A673 (cell line): ENCODE results near the gene SOX15. TPM values are rescaled to one million over a fixed set of nuclear protein-coding genes. Genes with fewer than 3 reads are reported as not detected.

Experiments used
- BruUV-seq: library from RNA; stranded (reverse); fragments of 400-500 nt; replicated peaks from 2 replicates; lab custom pipeline; 2021; lab: Mats Ljungman, UMichigan
- CTCF ChIA-PET: fragments of 300-600 bp; sonication (Branson Sonifier 250); formaldehyde crosslinking; loops from one replicate; lab custom pipeline; 2022; ENCODE audit warnings: antibody characterized with exemption; lab: Charles Lee
- POLR2A ChIA-PET: fragments of 300-600 bp; sonication (Branson Sonifier 250); formaldehyde crosslinking; loops from one replicate; lab custom pipeline; 2022; ENCODE audit warnings: antibody characterized with exemption; ENCODE audit not compliant: low non-redundant PET; lab: Charles Lee
- DNase-seq: peaks from one replicate; pipeline ENCODE4 v3.0.0-alpha.2; 2015; ENCODE audit warnings: low spot score
- H3K27ac ChIP-seq: fragments of 200-600 bp; sonication (generic); 2 replicates; pipeline ENCODE4 v1.5.1; 2016; ENCODE audit warnings: mixed run types, low read depth, mild to moderate bottlenecking, mixed read lengths, antibody characterized with exemption, low read length; ENCODE audit not compliant: poor library complexity, severe bottlenecking
- H3K27me3 ChIP-seq: fragments of 200-600 bp; sonication (generic); replicated peaks from 2 replicates; pipeline ENCODE4 v1.6.1; 2017; ENCODE audit warnings: mixed run types, low read depth, mild to moderate bottlenecking, mixed read lengths, antibody characterized with exemption, low read length; ENCODE audit not compliant: insufficient read depth, poor library complexity
- H3K36me3 ChIP-seq: fragments of 200-600 bp; sonication (generic); 2 replicates; pipeline ENCODE4 v1.6.1; 2016; ENCODE audit warnings: mixed run types, mild to moderate bottlenecking, mixed read lengths, antibody characterized with exemption, low read length; ENCODE audit not compliant: insufficient read depth, poor library complexity, severe bottlenecking
- H3K4me1 ChIP-seq: fragments of 200-600 bp; sonication (generic); 2 replicates; pipeline ENCODE4 v1.6.1; 2017; ENCODE audit warnings: mixed run types, mild to moderate bottlenecking, mixed read lengths, antibody characterized with exemption, low read length; ENCODE audit not compliant: insufficient read depth, poor library complexity, severe bottlenecking
- H3K4me3 ChIP-seq: fragments of 200-600 bp; sonication (generic); 2 replicates; pipeline ENCODE4 v1.5.1; 2016; ENCODE audit warnings: low read depth, mixed run types, mild to moderate bottlenecking, mixed read lengths, low read length; ENCODE audit not compliant: poor library complexity, severe bottlenecking
- H3K9me3 ChIP-seq: fragments of 200-600 bp; sonication (generic); 2 replicates; pipeline ENCODE4 v1.6.1; 2016; ENCODE audit warnings: mixed run types, low read depth, mild to moderate bottlenecking, mixed read lengths, antibody characterized with exemption, low read length; ENCODE audit not compliant: poor library complexity, severe bottlenecking
- EZH2 ChIP-seq: fragments of 200-600 bp; sonication (generic); IDR thresholded peaks from 2 replicates; pipeline ENCODE4 v1.6.1; 2017; ENCODE audit warnings: borderline replicate concordance, low read depth, mild to moderate bottlenecking, mixed read lengths, antibody characterized with exemption, low read length; ENCODE audit not compliant: poor library complexity, severe bottlenecking
- intact Hi-C: fragments of 100-400 bp; cut with micrococcal nuclease; formaldehyde crosslinking; loops from one replicate; pipeline ENCODE4 v1.10.0; 2022; ENCODE audit not compliant: unreplicated experiment
- total RNA-seq: library from RNA; stranded (reverse); gene quantifications from 2 replicates; pipeline ENCODE4 v1.2.3, GENCODE V29; 2021
- TF ChIP-seq, protein P1 (sequence below): fragments of 300-800, 200-600 bp; sonication (generic); conservative IDR thresholded peaks from 2 replicates; pipeline ENCODE4 v1.5.1; 2017; ENCODE audit warnings: low read depth, mild to moderate bottlenecking, antibody characterized with exemption, low read length, moderate library complexity, mixed read lengths

SOX15 gene
- total RNA-seq, 1 experiment from 2014 or later = 1.3 TPM

DNA sequence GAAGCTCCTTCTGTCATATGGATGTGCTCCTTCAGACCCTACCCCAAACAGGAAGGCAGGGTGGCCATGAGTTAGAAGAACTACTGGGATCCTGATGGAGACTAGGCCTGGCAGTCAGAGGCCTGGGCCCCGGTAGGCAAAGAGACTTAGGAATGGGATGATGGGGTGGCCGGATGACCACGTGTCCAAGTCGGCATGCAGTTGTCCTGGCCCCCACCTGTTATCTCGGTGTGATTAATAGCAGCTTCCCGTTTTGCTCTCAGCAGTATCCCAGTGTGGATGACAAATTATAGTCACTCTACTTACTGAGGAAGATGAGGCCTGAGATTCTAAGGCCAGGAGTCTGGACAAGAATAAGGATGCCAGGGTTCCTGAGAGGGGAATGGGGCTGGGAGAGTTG, 39.5 kb downstream of the SOX15 start:
- DNase-seq = no peak
- Histone ChIP-seq H3K36me3 (no peaks in the 10 kb centered on the region), H3K4me3 (no peak overlapping the region), H3K27me3 (no peaks in the 10 kb centered on the region), H3K27ac (no peak overlapping the region), H3K9me3 (no peaks in the 10 kb centered on the region), H3K4me1 (no peaks in the 10 kb centered on the region)
- intact Hi-C loops = no loop called here
- TF ChIP-seq, protein P1, sequence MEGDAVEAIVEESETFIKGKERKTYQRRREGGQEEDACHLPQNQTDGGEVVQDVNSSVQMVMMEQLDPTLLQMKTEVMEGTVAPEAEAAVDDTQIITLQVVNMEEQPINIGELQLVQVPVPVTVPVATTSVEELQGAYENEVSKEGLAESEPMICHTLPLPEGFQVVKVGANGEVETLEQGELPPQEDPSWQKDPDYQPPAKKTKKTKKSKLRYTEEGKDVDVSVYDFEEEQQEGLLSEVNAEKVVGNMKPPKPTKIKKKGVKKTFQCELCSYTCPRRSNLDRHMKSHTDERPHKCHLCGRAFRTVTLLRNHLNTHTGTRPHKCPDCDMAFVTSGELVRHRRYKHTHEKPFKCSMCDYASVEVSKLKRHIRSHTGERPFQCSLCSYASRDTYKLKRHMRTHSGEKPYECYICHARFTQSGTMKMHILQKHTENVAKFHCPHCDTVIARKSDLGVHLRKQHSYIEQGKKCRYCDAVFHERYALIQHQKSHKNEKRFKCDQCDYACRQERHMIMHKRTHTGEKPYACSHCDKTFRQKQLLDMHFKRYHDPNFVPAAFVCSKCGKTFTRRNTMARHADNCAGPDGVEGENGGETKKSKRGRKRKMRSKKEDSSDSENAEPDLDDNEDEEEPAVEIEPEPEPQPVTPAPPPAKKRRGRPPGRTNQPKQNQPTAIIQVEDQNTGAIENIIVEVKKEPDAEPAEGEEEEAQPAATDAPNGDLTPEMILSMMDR = no peak
- TF ChIP-seq EZH2 = no peak
- BruUV-seq = no TSS peak
- ChIA-PET CTCF (no interaction called here), POLR2A (interaction anchor here (0.5 kb wide), 1 partner anchor 109 kb away, joined by 4 read pairs; no protein-coding TSS in a partner anchor)

DNA sequence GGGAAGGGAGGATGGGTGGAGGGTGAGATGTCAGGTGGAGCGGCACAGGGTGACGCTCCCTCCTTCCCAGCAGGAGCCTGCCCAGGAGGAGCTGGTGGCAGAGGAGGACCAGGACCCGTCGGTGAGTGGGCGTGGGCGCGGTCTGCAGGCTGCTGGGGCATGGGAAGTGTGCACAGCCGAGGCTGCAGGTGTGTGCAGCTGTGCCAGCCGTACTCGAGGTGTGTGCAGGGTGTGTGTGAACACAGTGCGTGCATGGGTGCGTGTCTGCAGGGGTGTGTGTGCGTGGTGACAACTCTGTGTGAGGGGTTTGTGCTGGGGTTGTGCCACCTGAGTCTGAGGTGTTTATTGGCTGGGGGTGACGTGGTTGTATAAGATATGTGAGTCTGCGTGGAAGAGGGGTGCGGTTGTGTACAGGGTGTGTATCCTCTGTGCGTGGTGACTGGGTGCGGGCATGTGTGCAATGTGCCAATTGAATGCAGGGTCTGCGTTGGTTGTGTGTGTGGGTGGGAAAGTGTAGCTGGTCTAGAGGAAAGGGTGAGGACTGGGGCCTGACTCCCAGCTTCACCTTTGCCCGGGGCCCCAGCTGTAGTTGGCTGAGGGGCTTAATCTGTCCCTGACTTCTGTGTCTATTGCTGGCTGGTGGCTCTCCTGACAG, 40.4 kb downstream of the SOX15 start:
- intact Hi-C loops = no loop called here
- TF ChIP-seq EZH2 = no peak
- TF ChIP-seq, protein P1 = no peak

DNA sequence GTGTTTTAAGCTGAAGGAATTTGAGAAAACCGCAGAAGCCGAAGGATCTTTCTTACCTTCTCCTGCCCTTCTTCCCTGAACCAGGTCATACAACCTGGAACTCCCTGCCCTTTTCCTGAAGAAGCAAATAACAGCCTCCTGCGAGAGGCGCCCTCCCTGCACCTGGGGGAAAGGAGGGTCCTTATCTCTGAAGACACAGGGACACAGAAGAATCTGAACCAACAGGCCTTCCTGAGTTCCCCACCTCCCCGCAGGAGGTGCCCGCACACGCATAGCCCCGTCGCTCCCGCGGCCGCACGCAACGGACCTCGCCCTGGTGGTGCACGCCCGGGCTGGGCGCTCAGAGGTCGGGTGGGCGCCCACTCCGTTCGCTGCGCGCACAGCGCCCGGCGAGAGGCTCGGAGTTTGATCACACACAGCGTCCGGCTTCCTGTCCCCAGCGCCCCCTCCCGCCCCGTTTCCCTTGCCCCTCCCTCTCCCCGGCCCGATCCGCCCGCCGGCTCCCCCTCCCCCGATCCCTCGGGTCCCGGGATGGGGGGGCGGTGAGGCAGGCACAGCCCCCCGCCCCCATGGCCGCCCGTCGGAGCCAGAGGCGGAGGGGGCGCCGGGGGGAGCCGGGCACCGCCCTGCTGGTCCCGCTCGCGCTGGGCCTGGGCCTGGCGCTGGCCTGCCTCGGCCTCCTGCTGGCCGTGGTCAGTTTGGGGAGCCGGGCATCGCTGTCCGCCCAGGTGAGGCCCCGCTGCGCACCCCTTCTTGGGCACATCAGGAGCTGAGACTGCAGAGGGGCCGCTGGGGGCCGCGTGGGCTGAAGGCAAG, 41.1 kb downstream of the SOX15 start, which contains the start of gene TNFSF12:
TSS of gene TNFSF12 (plus strand) at position 474 of the 816 bp plus-strand sequence. CDS start at position 570, 96 bp downstream.
- ChIA-PET POLR2A (interaction anchor here (0.5 kb wide), 1 partner anchor 28 kb away, joined by 3 read pairs; no protein-coding TSS in a partner anchor), CTCF (interaction anchor here (0.6 to 1.2 kb wide), 2 partner anchors 9 to 12 kb away, joined by 3 to 9 read pairs; no protein-coding TSS in a partner anchor)
- Histone ChIP-seq H3K4me1 (no peaks in the 10 kb centered on the region), H3K27me3 (no peaks in the 10 kb centered on the region), H3K9me3 (no peaks in the 10 kb centered on the region), H3K36me3 (no peaks in the 10 kb centered on the region), H3K4me3 (peak within 1 kb of the TSS; percentile 53), H3K27ac (peak within 1 kb of the TSS; percentile 30)
- no peak for TF ChIP-seq EZH2
- TF ChIP-seq, protein P1 = no peak
- intact Hi-C loops = no loop called here
- DNase-seq = no peak
- no TSS peak for BruUV-seq

More for the DNA sequence above, 40.4 kb downstream of the SOX15 start:
- Histone ChIP-seq H3K27me3 (no peaks in the 10 kb centered on the region), H3K36me3 (no peaks in the 10 kb centered on the region), H3K9me3 (no peaks in the 10 kb centered on the region), H3K4me3 (no peak overlapping the region), H3K4me1 (no peaks in the 10 kb centered on the region), H3K27ac (no peak overlapping the region)
- ChIA-PET POLR2A (interaction anchor here (0.5 kb wide), 1 partner anchor 29 kb away, joined by 3 read pairs; no protein-coding TSS in a partner anchor), CTCF (no interaction called here)
- DNase-seq = no peak
- no TSS peak for BruUV-seq
